CD4-positive, alpha-beta T cell (primary cell): Measurements from ENCODE around the gene VTI1A. TPM values are rescaled to one million over a fixed set of nuclear protein-coding genes. Genes with fewer than 3 reads are reported as not detected.

ENCODE experiments used
- ATAC-seq: fragments of 200-7000 bp; cut with Tn5 transposase; one replicate; pipeline ENCODE4 v1.10.0; 2022; ENCODE audit warnings: mild to moderate bottlenecking; ENCODE audit not compliant: poor library complexity
- CTCF ChIA-PET: fragments of 350-600 bp; sonication (Branson Sonifier 250); formaldehyde crosslinking; loops from one replicate; lab custom pipeline; 2021; ENCODE audit warnings: antibody characterized with exemption, inconsistent platforms; lab: Charles Lee
- POLR2A ChIA-PET: fragments of 350-600 bp; sonication (Branson Sonifier 250); formaldehyde crosslinking; loops from one replicate; lab custom pipeline; 2021; ENCODE audit warnings: antibody characterized with exemption, inconsistent platforms; lab: Charles Lee
- DNase-seq, 14 experiments: peaks; one replicate each; pipeline ENCODE4 v3.0.0-alpha.2; 2013 to 2020; ENCODE audit warnings: mixed read lengths in 2 of 14
- H3K27ac ChIP-seq, 2 donors: one replicate each; pipeline versions ENCODE4 v1.5.1 to v1.7.0; 2013; ENCODE audit warnings: low read length in 2 of 2, low read depth in 1 of 2, mild to moderate bottlenecking in 1 of 2
- H3K27me3 ChIP-seq, 2 experiments: 1 replicate in 1 of 2; 2 replicates in 1 of 2; pipeline versions ENCODE4 v1.6.1 to v1.7.0; 2013; ENCODE audit warnings: low read length in 2 of 2, control low read depth in 1 of 2, mild to moderate bottlenecking in 1 of 2, moderate library complexity in 1 of 2; ENCODE audit not compliant: insufficient read depth in 2 of 2, control insufficient read depth in 1 of 2
- H3K36me3 ChIP-seq: one replicate; pipeline ENCODE4 v1.6.1; 2013; ENCODE audit warnings: low read length, control low read depth; ENCODE audit not compliant: insufficient read depth
- H3K4me1 ChIP-seq: one replicate; pipeline ENCODE4 v1.6.1; 2013; ENCODE audit warnings: low read length, control low read depth; ENCODE audit not compliant: insufficient read depth
- H3K4me3 ChIP-seq: one replicate; pipeline ENCODE4 v1.5.1; 2013; ENCODE audit warnings: mild to moderate bottlenecking, low read length, moderate library complexity
- H3K9me3 ChIP-seq, 2 experiments: 1 replicate in 1 of 2; 2 replicates in 1 of 2; pipeline versions ENCODE4 v1.6.1 to v1.7.0; 2013; ENCODE audit warnings: low read length in 2 of 2, mild to moderate bottlenecking in 2 of 2, control low read depth in 1 of 2, moderate library complexity in 1 of 2; ENCODE audit not compliant: control insufficient read depth in 1 of 2, insufficient read depth in 1 of 2
- H3K27ac Mint-ChIP-seq: one replicate; pipeline ENCODE4 v1.8.0; 2020; ENCODE audit warnings: mixed read lengths
- H3K27me3 Mint-ChIP-seq: one replicate; pipeline ENCODE4 v1.8.0; 2021; ENCODE audit warnings: mixed read lengths
- H3K36me3 Mint-ChIP-seq: one replicate; pipeline ENCODE4 v1.8.0; 2021; ENCODE audit warnings: low read depth, mixed read lengths
- H3K4me1 Mint-ChIP-seq: one replicate; pipeline ENCODE4 v1.8.0; 2021; ENCODE audit warnings: low read depth, mixed read lengths
- H3K4me3 Mint-ChIP-seq: one replicate; pipeline ENCODE4 v1.8.0; 2020; ENCODE audit warnings: mild to moderate bottlenecking, mixed read lengths
- H3K9me3 Mint-ChIP-seq: one replicate; pipeline ENCODE4 v1.8.0; 2020; ENCODE audit warnings: mixed read lengths
- intact Hi-C, 2 experiments: fragments of 100-400 bp; cut with DNase I in 1 of 2; cut with micrococcal nuclease in 1 of 2; formaldehyde crosslinking; loops; one replicate each; pipeline versions ENCODE4 v1.15.1 to v1.9.0; 2023 to 2025; cut with DNase I, micrococcal nuclease
- total RNA-seq, 174 experiments: library from RNA in 2 of 174; stranded (reverse) in 2 of 174; gene quantifications; one replicate each; pipeline ENCODE4 v1.2.3 and lab custom pipeline; 2021 to 2026
- TF ChIP-seq, protein P1 (sequence below): fragments of 200-600 bp; IDR thresholded peaks from one replicate; pipeline ENCODE4 v1.8.0; 2022; ENCODE audit warnings: antibody characterized with exemption, mild to moderate bottlenecking

VTI1A gene
- total RNA-seq, 2 experiments from 2014 or later = 54.5 to 56.5 TPM

DNA sequence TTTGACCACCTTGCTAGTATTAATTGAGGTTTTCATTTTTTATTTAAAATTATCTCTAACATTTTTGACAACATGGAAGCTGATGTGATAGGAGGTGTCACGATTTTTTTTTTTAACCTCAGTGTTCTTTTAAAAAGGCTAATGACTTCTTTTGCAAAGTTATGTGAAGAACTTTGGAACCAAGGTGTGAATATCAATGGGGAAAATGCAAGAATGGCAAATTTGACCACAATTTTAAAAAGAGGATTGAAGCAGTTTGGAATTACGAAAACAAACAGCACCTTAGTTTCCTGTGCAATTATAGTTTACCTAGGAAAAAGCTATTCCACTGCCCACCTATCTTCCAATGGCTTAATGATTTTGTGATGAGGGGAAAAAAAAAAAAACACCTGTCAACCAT, 232.4 kb downstream of the VTI1A start:
- H3K9me3 Mint-ChIP-seq = no peaks in the 10 kb centered on the region
- Histone ChIP-seq H3K27ac (no peak overlapping the region), H3K4me3 (no peak overlapping the region), H3K4me1 (no peaks in the 10 kb centered on the region), H3K9me3 (no peaks in the 10 kb centered on the region), H3K27me3 (no peaks in the 10 kb centered on the region), H3K36me3 (peaks cover 13% of the 10 kb centered on the region)
- ATAC-seq (no peak), DNase-seq (no peak)
- CTCF ChIA-PET = no interaction called here
- TF ChIP-seq, protein P1, sequence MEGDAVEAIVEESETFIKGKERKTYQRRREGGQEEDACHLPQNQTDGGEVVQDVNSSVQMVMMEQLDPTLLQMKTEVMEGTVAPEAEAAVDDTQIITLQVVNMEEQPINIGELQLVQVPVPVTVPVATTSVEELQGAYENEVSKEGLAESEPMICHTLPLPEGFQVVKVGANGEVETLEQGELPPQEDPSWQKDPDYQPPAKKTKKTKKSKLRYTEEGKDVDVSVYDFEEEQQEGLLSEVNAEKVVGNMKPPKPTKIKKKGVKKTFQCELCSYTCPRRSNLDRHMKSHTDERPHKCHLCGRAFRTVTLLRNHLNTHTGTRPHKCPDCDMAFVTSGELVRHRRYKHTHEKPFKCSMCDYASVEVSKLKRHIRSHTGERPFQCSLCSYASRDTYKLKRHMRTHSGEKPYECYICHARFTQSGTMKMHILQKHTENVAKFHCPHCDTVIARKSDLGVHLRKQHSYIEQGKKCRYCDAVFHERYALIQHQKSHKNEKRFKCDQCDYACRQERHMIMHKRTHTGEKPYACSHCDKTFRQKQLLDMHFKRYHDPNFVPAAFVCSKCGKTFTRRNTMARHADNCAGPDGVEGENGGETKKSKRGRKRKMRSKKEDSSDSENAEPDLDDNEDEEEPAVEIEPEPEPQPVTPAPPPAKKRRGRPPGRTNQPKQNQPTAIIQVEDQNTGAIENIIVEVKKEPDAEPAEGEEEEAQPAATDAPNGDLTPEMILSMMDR = no peak
- intact Hi-C loops = no loop called here
- no peaks in the 10 kb centered on the region for H3K27me3 Mint-ChIP-seq
- peaks cover 22% of the 10 kb centered on the region for H3K36me3 Mint-ChIP-seq
- H3K4me3 Mint-ChIP-seq = no peak overlapping the region
- no peak overlapping the region for H3K27ac Mint-ChIP-seq
- POLR2A ChIA-PET = no interaction called here
- H3K4me1 Mint-ChIP-seq = no peaks in the 10 kb centered on the region

DNA sequence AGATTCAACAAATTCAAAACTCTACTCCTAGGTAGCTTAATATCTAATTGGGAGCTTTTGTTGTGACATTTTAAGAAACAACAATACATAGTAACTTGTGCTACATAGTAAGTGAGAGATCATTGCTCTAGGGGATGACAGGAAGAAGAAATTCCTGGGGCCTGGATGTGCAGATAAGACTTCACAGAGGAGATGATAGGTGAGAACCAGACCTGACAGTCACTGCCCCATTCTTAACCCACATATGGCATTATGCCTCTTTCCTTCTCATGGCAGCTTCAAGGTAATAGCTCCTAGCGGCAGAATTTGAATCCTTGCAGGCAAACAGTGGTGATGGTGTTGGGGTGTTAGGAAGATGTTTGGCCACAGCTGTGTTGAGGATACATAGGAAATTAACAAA, 233.6 kb downstream of the VTI1A start:
- Mint-ChIP-seq H3K4me3 (no peak overlapping the region), H3K4me1 (no peaks in the 10 kb centered on the region), H3K27me3 (no peaks in the 10 kb centered on the region), H3K9me3 (no peaks in the 10 kb centered on the region), H3K27ac (no peak overlapping the region), H3K36me3 (peaks cover 23% of the 10 kb centered on the region)
- intact Hi-C loops = no loop called here
- TF ChIP-seq, protein P1 = no peak
- Histone ChIP-seq H3K4me3 (no peak overlapping the region), H3K36me3 (peaks cover 13% of the 10 kb centered on the region), H3K9me3 (no peaks in the 10 kb centered on the region), H3K27me3 (no peaks in the 10 kb centered on the region), H3K27ac (no peak overlapping the region), H3K4me1 (no peaks in the 10 kb centered on the region)
- POLR2A ChIA-PET = no interaction called here
- DNase-seq (no peak), ATAC-seq (no peak)
- CTCF ChIA-PET = interaction anchor here (0.7 kb wide), 1 partner anchor 66 kb away, joined by 3 read pairs; no protein-coding TSS in a partner anchor

DNA sequence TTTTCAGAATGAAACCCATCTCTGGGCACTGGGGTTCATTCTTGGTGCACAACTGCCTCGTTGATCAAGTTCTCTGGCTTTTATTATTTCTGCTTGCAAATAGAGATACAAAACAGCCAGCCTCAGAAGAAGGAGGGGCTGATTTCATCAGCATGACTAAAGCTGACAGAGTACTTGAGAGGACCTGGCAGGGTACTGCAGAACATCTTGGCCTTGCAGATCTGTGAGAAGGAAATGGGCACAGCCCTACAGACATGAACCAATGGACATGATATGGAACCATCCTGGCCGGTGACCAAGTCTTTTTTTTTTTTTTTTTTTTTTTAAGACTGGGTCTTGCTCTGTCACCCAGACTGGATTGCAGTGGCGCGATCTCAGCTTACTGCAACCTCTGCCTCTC, 240.6 kb downstream of the VTI1A start:
- Mint-ChIP-seq H3K27ac (no peak overlapping the region), H3K4me1 (no peaks in the 10 kb centered on the region), H3K9me3 (no peaks in the 10 kb centered on the region), H3K4me3 (no peak overlapping the region), H3K27me3 (no peaks in the 10 kb centered on the region), H3K36me3 (peaks cover 39% of the 10 kb centered on the region)
- Histone ChIP-seq H3K27me3 (no peaks in the 10 kb centered on the region), H3K27ac (no peak overlapping the region), H3K9me3 (no peaks in the 10 kb centered on the region), H3K4me3 (no peak overlapping the region), H3K4me1 (no peaks in the 10 kb centered on the region), H3K36me3 (peaks cover 6% of the 10 kb centered on the region)
- no peak for ATAC-seq
- ChIA-PET CTCF (no interaction called here), POLR2A (no interaction called here)
- DNase-seq = no peak
- intact Hi-C loops = no loop called here
- TF ChIP-seq, protein P1 = no peak
